Raji (cell line): ENCODE data around the gene PTPRB.

Experiments used
- POLR2A ChIP-seq: IDR thresholded peaks from 2 replicates; pipeline ENCODE4 v1.6.1; 2011; ENCODE audit warnings: low read depth, low read length, control low read depth; ENCODE audit not compliant: insufficient read depth

Gene PTPRB

DNA sequence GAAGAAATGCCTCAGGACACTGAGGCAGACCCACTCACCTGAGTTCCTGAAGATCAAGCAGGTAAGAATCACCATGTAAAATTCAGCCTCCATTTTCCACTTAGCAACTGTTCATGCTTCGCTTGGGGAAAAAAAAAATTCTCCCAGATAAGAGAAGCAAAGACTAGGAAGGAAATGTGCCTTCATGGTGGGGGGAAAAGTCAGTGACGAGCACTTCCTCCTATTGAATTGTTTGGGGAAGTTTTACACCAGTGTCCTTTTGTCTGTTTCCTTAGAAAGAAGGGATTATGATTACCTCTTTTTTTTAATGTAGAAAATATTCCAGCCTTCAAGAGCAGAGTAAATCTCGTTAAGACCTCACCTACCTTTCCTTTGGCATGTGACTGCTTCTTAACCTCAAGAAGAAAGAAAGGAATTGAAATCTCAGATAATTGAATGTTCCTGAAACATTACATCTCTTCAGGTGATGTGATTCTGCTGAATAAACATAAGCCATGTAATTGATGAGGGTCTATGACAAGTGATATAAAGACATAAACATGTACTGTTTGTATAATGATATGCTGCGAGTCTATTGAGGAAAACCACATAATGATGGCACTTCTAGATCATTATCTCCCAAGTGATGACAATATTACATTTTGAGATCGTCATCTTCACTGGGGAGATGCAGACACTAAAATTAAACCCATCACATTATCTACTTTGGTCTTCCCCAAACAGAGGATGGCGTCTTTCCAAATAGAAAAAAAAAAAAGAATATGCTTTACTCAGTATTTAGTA, at the start of gene PTPRB:
Gene PTPRB, minus strand, starts transcription at position 127 of the 783 bp plus-strand sequence. Its CDS starts 34 bp downstream, at position 93.
- TF ChIP-seq POLR2A = no peak

DNA sequence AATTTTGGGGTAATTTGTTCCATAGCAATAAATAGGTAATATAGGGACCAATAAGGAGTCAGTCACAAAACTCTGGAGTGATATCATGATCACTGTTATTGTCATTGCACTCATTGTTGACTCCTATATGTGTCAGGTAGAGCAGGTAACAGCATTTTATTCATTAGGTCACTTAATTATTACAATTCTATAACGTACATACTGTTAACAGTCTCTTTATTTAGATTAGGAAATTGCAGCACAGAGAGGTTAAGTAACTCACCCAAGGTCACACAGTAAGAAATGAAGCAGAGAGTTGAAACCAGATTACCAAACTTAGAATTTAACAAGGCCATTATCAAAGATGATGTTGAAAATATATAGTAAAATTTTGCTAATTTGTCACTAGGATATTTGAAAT, 49.7 kb upstream of the PTPRB start:
- TF ChIP-seq POLR2A = no peak

DNA sequence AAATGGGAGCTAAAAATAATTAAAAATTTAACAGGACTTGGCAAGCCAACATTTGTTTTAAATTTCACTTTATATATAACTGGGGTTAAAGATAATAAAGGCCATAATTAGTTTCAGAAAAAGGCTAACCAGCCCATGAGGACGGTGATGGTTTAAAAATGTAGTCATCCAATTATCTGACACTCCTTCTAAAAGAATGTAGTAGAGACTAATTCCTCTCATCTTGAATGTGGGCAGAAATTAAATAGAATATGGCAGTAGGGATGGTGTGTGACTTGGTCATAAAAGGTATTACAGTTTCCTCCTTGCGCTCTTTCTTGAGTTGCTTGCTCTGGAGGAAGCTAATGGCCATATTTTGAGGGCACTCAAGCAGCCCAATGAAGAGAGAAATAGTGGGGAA, 49.1 kb upstream of the PTPRB start:
- TF ChIP-seq POLR2A = no peak

DNA sequence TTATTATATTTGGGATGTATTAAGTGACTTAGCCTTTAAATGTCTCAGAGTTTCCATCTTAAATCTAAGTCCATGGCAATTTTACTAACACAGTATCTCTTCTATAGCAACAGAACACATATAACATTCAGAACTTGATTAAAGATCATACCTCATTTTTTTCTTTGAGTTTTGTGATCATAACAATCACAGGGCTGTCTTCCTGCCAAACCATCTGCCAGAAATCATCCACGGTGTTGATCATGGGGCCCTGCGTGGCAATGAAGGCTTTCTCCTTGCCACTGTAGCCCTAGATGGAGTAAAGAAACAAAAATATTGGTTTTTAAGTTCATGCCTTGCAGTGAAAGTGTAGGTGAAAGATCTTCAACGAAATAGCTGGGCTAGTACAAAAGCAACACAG, 46.7 kb upstream of the PTPRB start:
- TF ChIP-seq POLR2A = no peak

DNA sequence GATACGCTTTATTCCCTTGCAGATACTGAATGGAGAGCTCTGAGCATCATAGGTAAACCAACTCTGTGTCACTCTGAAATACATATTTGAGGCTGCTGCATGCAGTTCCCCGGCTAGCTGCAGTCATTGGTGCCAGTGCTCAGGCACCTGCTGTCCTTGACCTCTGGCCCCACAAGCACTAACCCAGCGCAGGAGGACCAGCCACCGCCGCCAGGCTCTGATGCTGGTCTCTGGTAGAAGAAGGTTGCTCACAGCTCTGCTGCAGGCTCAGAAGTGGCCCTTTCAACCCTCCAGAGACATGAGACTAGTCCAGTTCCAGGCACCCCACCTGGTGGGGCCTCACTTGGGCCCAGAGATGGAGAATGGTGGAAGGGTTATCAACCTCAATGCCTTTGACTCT, 34.5 kb upstream of the PTPRB start:
- no peak for TF ChIP-seq POLR2A

DNA sequence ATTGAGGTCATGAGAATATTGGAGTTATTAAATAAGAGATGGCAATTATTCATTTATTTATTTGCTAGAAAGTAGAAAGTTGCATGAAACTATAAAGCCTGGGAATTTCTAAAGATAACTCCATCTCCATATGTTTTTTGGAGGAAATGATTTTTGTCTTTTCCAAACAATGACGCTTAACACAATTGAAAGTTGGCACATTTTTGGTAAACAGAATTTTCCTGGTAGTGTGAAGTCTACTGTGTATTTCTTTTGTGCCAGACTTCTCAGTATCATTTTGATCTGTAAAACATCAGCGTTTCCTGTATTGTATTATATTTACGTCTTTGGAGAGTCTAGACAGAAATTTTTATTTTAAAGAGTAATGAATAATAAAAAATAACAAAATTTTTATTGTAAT, 33.7 kb upstream of the PTPRB start:
- no peak for TF ChIP-seq POLR2A

DNA sequence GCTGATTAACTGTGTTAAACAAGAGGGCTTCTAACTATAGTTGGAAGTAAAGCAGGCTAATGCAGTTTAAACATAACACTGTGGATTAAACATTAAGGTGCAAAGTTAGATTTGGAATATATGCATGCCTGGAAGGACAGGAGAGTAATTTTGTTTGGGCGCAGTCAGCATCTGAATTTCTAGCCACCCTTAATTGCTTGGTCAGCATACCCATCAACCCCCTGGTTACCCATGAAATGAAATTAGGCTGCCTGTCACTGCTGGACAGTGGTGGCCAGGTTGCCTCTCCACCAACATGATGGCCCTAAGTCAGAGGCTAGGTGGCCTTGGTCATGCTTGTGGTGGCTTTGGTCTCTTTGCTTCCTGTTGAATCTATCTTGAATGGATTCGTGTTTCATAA, 30.0 kb upstream of the PTPRB start:
- TF ChIP-seq POLR2A = no peak

DNA sequence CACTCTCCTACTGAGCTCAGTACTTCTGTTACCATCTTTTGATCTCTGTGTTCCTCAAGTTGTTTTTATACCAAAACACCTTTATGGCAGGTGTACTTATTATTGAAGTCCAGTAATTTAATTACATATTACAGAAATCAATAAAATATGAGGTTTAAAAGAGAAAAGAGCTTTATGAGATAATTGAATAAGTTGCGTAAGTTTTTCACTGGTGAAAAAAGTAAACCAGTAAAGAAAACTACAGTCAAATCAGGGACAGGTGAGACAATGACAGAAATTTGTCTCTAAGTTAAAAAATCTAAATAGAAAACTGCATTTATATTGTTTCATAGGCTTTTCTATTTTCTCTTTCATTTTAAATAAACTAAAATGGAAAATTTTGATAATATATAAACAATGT, 29.1 kb upstream of the PTPRB start:
- no peak for TF ChIP-seq POLR2A

DNA sequence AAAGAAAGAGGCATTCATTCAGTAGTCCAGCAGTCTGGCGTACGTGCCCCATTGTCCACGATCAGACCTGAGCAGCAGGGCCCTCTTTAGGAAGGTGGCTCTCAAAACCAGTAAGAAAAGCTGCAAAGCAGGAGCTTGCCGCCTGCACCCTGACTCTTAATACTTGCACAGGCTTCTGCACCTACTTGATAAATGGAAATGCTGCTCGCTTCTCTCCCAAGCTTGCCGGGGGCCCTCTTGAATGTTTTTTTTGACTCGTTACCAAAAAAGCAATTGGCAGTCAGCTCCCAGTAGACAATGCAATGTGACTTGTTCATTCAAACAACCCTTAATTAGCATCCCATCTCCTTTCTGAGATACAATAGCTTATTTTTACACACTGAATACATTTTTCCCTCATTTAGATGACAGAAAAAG, 27.2 kb upstream of the PTPRB start:
- no peak for TF ChIP-seq POLR2A

DNA sequence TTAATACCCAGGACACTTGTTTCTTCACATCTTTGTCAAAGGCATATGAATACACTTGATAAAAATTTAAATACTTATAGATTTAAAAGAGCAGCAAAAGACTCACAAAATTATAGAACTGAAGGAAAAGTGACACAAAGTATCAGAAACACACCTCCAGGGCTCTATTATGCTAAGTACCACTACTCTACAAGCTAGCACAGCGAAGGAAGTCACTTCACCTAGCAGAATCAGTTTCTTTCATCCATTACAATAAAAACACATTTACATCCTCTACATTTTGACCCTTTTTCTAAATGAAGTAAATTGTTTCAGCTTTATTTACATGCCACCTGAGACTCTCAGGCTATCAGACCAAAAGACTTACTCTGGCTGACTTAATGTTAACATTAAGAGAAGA, 26.6 kb upstream of the PTPRB start:
- TF ChIP-seq POLR2A = no peak

DNA sequence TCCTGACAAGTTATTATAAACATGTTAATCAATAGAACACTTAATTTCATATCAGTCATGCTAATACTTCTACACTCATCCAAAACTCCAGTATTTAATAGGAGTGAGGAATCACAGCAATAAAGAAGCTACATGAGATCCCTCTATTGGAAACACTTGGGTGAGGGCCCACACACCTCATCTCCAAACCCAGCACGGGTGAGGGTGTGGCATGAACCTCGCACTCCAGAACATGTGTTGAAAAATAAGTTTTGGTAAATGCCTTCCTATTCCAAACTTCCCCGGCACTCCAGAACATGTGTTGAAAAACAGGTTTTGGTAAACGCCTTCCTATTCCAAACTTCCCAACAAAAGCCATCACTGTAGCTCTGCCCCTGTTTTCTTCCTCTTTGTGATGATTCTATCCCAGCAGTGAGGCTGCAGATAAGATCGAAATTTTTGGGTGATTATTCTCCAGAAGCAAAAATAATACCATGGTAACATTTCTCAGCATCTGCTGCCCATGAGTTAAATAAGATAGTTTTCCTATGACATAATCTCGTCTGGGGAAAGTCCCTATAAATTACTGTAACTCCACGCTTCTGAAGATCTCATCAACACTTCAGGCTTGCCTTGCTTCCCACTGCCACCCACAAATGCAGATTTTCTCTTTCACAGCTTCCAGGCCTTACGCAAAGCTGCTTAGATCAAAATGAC, 24.4 kb upstream of the PTPRB start:
- no peak for TF ChIP-seq POLR2A

DNA sequence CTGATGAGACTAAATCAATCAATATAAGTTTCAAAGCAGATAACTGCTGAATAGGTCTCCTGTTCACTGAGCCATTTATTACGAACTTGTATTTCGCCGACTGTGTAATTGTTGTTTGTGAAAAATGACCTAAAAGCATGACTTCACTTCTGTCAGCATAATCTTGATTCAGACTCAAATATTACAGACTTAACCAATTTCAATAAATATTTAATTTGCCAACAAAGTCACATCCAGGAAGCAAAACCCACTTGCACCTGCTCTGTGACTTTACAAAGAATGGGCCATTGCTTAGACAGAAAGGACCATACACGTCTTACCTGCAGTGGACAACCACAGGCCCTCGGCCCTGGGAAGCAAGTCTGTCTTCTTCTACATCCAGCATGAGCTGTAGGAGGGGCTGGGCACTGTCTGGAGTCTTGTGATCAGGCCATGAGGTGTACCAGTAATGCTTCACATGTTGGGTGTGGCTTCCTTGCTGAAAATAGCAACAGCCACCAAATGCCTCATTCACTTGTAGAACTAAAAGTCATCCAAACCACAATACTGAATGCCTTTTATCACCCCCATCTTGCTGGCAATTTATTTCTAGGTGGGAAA, 23.5 kb upstream of the PTPRB start:
- no peak for TF ChIP-seq POLR2A

DNA sequence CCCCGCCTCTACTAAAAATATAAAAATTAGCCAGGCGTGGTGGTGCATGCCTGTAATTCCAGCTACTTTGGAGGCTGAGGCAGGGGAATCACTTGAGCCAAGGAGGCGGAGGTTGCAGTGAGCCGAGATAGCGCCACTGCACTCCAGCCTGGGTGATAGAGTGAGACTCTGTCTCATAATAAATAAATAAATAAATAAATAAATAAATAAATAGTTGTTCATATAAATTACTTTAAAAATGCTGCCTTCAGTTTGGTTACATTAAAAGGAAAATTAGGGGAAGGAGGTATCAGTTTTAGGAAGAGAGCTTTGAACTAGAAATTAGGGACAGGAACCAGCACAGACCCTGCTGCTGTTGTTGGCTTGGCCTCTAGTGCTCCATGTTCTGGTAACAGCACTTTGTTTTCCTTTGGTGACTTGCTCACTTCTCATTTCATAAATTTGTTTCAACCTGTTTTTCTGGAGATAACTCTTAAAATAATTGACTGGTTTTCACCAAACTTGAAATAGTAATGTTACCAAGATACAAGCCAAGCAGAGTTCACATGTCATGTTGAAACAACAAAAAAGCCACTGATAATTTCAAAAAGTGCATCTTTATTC, 22.9 kb upstream of the PTPRB start:
- TF ChIP-seq POLR2A = no peak

DNA sequence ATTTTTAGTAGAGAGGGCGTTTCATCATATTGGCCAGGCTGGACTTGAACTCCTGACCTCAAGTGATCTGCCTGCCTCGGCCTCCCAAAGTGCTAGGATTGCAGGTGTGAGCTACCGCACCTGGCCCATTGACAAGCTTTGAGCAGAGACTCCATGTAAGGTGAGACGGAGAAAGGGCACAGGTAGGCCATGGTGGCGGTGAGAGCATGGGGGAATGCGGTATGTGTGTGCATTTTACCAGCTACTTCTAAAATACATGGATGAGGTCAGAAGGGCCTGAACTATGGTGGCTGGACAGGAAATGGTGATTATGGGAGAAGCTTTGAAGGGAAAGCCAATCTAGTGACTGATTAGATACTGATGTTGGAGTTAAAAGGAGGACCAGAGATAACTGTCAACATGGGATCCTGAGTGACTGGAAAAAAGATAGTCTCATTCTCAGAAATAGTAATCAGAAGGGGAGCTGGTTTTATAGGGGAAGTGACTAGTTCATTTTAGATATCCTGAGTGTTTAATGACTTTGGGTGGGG, 21.9 kb upstream of the PTPRB start:
- TF ChIP-seq POLR2A = no peak

DNA sequence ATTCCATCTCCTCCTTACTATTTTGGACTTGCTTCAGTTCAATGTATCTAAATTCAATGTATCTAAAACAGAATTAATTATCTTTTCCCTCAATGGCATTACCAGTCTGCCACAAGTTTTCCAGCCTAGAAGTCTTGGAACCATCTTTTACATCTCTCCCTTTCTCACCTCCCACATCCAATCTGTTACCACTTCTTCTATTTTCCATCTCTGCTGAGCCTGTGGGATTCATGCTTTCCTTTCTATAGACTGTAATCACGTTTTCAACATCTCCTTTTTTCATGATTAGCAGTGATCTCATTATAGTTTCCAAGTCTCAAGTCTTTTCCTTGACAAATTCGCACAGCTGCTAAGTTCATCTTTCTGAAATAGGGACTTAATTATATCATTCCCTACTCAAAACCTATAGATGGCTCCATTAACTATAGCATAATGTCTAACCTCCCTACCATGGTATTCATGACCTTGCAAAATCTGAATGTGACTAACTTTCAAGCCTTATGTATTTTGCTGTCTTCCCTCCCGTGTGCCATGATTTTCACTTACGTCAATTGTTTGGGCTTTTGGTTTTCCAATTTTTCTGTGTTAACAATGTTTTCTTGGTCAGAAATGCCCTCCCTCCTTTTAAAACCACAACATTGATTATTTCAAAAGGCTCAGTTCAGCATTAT, 20.5 kb upstream of the PTPRB start:
- TF ChIP-seq POLR2A = no peak

DNA sequence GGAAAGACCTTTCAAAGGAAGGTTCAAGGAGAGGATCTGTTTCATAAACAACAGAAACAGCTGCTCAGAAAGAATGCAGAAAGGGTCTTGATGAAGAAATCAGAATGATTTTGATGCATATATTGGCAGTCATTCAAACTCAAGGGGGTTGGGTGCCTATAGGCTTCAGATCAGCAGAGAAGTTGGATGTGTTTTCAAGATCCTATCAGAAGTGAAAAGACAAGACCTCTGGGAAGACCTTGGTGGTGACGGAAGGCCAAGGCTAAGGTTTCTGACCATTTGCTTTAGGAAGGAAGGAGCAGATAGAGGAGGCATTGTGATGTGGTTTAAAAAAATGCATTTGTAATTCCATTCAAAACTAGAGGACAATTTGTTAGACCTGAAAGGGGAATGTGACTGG, 15.2 kb upstream of the PTPRB start:
- no peak for TF ChIP-seq POLR2A

DNA sequence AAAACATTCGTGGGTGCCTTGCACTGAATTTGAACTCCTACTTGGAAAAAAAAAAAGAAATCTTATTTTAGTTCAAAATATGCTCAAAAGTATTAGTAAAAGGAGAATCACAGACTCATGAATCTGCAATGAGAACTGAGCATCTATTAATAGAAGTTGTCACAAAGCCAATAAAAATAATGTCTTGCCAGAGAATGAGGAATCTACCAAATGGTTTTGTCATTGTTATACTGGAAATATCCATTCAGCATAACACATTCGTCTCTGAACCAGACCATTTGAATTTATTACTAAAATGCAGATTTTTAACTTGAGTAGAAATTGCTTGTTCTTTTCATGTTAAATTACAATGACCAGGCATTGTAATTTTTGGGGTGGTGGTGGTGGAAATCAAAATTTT, 11.6 kb upstream of the PTPRB start:
- TF ChIP-seq POLR2A = no peak
